Astrocyte (in vitro differentiated cells and primary cell): ENCODE results near the gene PLCG1. TPM values are rescaled to one million over a fixed set of nuclear protein-coding genes. Genes with fewer than 3 reads are reported as not detected.

Source experiments
- DNase-seq: peaks from one replicate; pipeline ENCODE4 v3.0.0-alpha.2; 2010; ENCODE audit warnings: low read depth
- FAIRE-seq: peaks from 2 replicates; lab custom pipeline; 2011; peaks lifted over from hg19 to GRCh38; lab: Jason Lieb, UNC
- H2AFZ ChIP-seq: 2 replicates; pipeline ENCODE4 v1.6.0; 2012; ENCODE audit warnings: low read depth, low read length, inconsistent platforms
- H3K27ac ChIP-seq: 2 replicates; pipeline ENCODE4 v1.5.1; 2011; ENCODE audit warnings: low read depth, low read length, inconsistent platforms
- H3K27me3 ChIP-seq: 2 replicates; pipeline ENCODE4 v1.6.0; 2011; ENCODE audit warnings: low read length, inconsistent platforms; ENCODE audit not compliant: insufficient read depth
- H3K36me3 ChIP-seq: 2 replicates; pipeline ENCODE4 v1.5.1; 2011; ENCODE audit warnings: low read length, inconsistent platforms; ENCODE audit not compliant: insufficient read depth
- H3K4me1 ChIP-seq: 2 replicates; pipeline ENCODE4 v1.5.1; 2011; ENCODE audit warnings: low read length, inconsistent platforms; ENCODE audit not compliant: insufficient read depth
- H3K4me2 ChIP-seq: 2 replicates; pipeline ENCODE4 v1.6.0; 2012; ENCODE audit warnings: low read length, inconsistent platforms
- H3K4me3 ChIP-seq: 2 replicates; pipeline ENCODE4 v1.5.1; 2011; ENCODE audit warnings: low read depth, mild to moderate bottlenecking, low read length, inconsistent platforms; ENCODE audit not compliant: insufficient read depth
- H3K79me2 ChIP-seq: 2 replicates; pipeline ENCODE4 v1.6.0; 2012; ENCODE audit warnings: mild to moderate bottlenecking, low read length, inconsistent platforms; ENCODE audit not compliant: insufficient read depth
- H3K9ac ChIP-seq: 2 replicates; pipeline ENCODE4 v1.6.0; 2012; ENCODE audit warnings: mild to moderate bottlenecking, low read length, inconsistent platforms
- H3K9me3 ChIP-seq: 2 replicates; pipeline ENCODE4 v1.5.1; 2012; ENCODE audit warnings: low read depth, mild to moderate bottlenecking, low read length, inconsistent platforms; ENCODE audit not compliant: insufficient read depth
- H4K20me1 ChIP-seq: 2 replicates; pipeline ENCODE4 v1.6.0; 2012; ENCODE audit warnings: low read length, inconsistent platforms; ENCODE audit not compliant: insufficient read depth
- H3K27ac Mint-ChIP-seq: one replicate; pipeline ENCODE4 v1.8.0; 2021; ENCODE audit warnings: mild to moderate bottlenecking, mixed read lengths; ENCODE audit not compliant: unreplicated experiment
- H3K27me3 Mint-ChIP-seq: one replicate; pipeline ENCODE4 v1.8.0; 2021; ENCODE audit warnings: low read depth, mixed read lengths; ENCODE audit not compliant: unreplicated experiment
- H3K36me3 Mint-ChIP-seq: one replicate; pipeline ENCODE4 v1.8.0; 2021; ENCODE audit warnings: low read depth, mixed read lengths; ENCODE audit not compliant: unreplicated experiment
- H3K4me1 Mint-ChIP-seq: one replicate; pipeline ENCODE4 v1.8.0; 2021; ENCODE audit warnings: low read depth, mixed read lengths; ENCODE audit not compliant: unreplicated experiment
- H3K4me3 Mint-ChIP-seq: one replicate; pipeline ENCODE4 v1.8.0; 2021; ENCODE audit warnings: mild to moderate bottlenecking, moderate library complexity, mixed read lengths; ENCODE audit not compliant: unreplicated experiment
- H3K9me3 Mint-ChIP-seq: one replicate; pipeline ENCODE4 v1.8.0; 2021; ENCODE audit warnings: mild to moderate bottlenecking, mixed read lengths; ENCODE audit not compliant: unreplicated experiment
- CTCF ChIP-seq: IDR thresholded peaks from 2 replicates; pipeline ENCODE4 v1.5.1; 2011; ENCODE audit warnings: low read depth, mild to moderate bottlenecking, inconsistent platforms, low read length, moderate library complexity; ENCODE audit not compliant: insufficient read depth
- EZH2 ChIP-seq: IDR thresholded peaks from 2 replicates; pipeline ENCODE4 v1.6.1; 2012; ENCODE audit warnings: mild to moderate bottlenecking, low read length, inconsistent platforms; ENCODE audit not compliant: insufficient read depth
- total RNA-seq: library from RNA; stranded (reverse); gene quantifications from 2 replicates; pipeline ENCODE4 v1.2.1, GENCODE V29; 2021

PLCG1 gene
- total RNA-seq, 1 donor from 2014 or later = 129 TPM

DNA sequence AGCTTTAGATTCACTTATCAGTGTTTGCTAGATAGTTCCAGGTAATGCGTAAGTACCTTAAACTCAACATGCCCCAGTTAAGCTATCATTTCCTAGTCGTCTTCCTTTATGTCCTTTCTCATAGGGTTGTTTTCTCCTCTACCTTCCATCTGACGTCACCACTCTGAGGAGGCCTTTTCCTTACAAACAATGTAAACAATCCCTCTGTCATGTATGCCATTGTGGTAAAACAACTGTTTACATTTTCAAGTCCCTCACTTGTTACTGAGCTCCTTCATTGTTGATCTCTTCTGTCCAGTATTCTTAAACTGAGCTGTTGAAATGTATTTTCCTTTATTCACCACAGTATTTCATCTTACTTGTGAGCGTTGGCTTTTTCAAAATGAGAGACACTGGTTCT, 45.4 kb upstream of the PLCG1 start:
- peaks cover 41% of the 10 kb centered on the region for H3K36me3 ChIP-seq
- Mint-ChIP-seq H3K36me3 (peaks cover 7% of the 10 kb centered on the region), H3K9me3 (no peaks in the 10 kb centered on the region), H3K4me3 (no peak overlapping the region), H3K27me3 (no peaks in the 10 kb centered on the region), H3K27ac (no peak overlapping the region), H3K4me1 (peaks cover 3% of the 10 kb centered on the region)
- H3K9ac ChIP-seq = no peak overlapping the region
- no peak overlapping the region for H3K4me3 ChIP-seq
- no peaks in the 10 kb centered on the region for H3K9me3 ChIP-seq
- no peak overlapping the region for H2AFZ ChIP-seq
- no peak overlapping the region for H3K4me2 ChIP-seq
- H3K27me3 ChIP-seq = no peaks in the 10 kb centered on the region
- H3K27ac ChIP-seq = no peak overlapping the region
- H4K20me1 ChIP-seq = peaks cover 24% of the 10 kb centered on the region
- no peak for TF ChIP-seq EZH2
- FAIRE-seq = no peak
- no peak for DNase-seq
- peaks cover 3% of the 10 kb centered on the region for H3K79me2 ChIP-seq
- H3K4me1 ChIP-seq = no peaks in the 10 kb centered on the region

GRCh38 chr20:41094353-41095055, 42.8 kb upstream of the PLCG1 start:
- H3K4me3 Mint-ChIP-seq = no peak overlapping the region
- no peaks in the 10 kb centered on the region for H3K9me3 ChIP-seq
- H3K27ac ChIP-seq = no peak overlapping the region
- no peaks in the 10 kb centered on the region for H3K27me3 Mint-ChIP-seq
- H3K4me1 ChIP-seq = no peaks in the 10 kb centered on the region
- no peak overlapping the region for H3K9ac ChIP-seq
- TF ChIP-seq EZH2 = no peak
- no peak for TF ChIP-seq CTCF
- no peak overlapping the region for H2AFZ ChIP-seq
- H3K4me1 Mint-ChIP-seq = peaks cover 6% of the 10 kb centered on the region
- H3K36me3 Mint-ChIP-seq = peaks cover 6% of the 10 kb centered on the region
- DNase-seq (peak; percentile 19), FAIRE-seq (no peak)
- H3K4me2 ChIP-seq = no peak overlapping the region
- no peak overlapping the region for H3K4me3 ChIP-seq
- peaks cover 14% of the 10 kb centered on the region for H4K20me1 ChIP-seq
- H3K9me3 Mint-ChIP-seq = no peaks in the 10 kb centered on the region
- no peak overlapping the region for H3K27ac Mint-ChIP-seq
- no peaks in the 10 kb centered on the region for H3K27me3 ChIP-seq
- H3K36me3 ChIP-seq = peaks cover 58% of the 10 kb centered on the region
- H3K79me2 ChIP-seq = peaks cover 3% of the 10 kb centered on the region

DNA sequence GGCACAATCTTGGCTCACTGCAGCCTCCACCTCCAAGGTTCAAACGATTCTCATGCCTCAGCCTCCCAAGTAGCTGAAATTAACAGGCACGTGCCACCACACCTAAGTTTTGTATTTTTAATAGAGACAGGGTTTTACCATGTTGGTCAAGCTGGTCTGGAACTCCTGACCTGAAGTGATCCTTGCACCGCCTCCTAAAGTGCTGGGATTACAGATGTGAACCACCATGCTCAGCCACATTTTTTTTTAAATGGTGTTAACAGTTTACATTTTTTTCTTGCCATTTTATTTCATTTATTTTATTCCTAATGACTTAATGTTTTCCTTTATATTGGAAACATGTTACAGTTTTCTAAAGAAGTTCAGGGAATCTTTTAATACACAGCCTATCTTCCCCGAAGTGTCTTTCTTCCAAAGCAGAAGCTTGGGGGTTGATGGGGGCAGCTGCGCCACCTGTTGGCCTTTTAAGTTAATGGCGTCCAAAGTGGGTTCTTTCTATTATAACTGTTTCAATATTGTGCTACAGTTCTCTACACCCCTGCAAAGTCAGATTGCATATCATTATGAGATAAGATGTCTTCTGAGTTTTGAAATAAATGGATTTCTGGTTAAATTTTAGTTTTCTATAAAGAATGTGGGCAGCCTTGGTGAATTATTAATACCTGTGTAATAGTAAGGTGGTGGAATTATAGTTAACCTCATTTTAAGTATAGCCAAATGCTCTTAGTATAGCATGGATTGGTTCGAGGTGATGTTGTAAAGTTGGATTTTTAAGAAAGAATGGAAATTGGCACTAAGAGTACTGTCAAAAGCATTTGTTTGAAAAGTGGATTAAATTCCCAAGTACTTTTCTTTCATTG, 42.0 kb upstream of the PLCG1 start:
- Histone ChIP-seq H3K27ac (no peak overlapping the region), H3K4me3 (no peak overlapping the region), H3K36me3 (peaks cover 66% of the 10 kb centered on the region), H3K79me2 (peaks cover 3% of the 10 kb centered on the region), H3K4me2 (no peak overlapping the region), H3K27me3 (no peaks in the 10 kb centered on the region), H3K9me3 (no peaks in the 10 kb centered on the region), H3K4me1 (no peaks in the 10 kb centered on the region), H2AFZ (no peak overlapping the region), H3K9ac (no peak overlapping the region), H4K20me1 (peaks cover 12% of the 10 kb centered on the region)
- Mint-ChIP-seq H3K4me1 (peaks cover 14% of the 10 kb centered on the region), H3K27ac (no peak overlapping the region), H3K27me3 (no peaks in the 10 kb centered on the region), H3K9me3 (no peaks in the 10 kb centered on the region), H3K4me3 (no peak overlapping the region), H3K36me3 (peaks cover 8% of the 10 kb centered on the region)
- FAIRE-seq (no peak), DNase-seq (peak; percentile 19)
- TF ChIP-seq CTCF (peak; percentile 96), EZH2 (no peak)
